Measurements from ENCODE around the gene A2M. TPM values are rescaled to one million over a fixed set of nuclear protein-coding genes. Genes with fewer than 3 reads are reported as not detected.

The A2M gene
- total and polyA plus RNA-seq, 10 of the 15 experiments (the other 5 are each of a cell fraction or from before 2014, with no cell fraction given) = 0.03 to 3.5 (median 0.20) TPM; not detected in 5

GRCh38 chr12:9144730-9145106 is 29.0 kb upstream of the A2M start:
- H3K27me3 ChIP-seq (replicated peaks in 1 of 2; ENCODE audit: control insufficient read depth in 2 of 2, insufficient read depth in 2 of 2, low read length in 1 of 2) = no peaks in the 10 kb centered on the region
- FAIRE-seq = no peak
- ATAC-seq = no peak
- H3K4me2 ChIP-seq (ENCODE audit: control insufficient read depth, insufficient read depth) = no peak overlapping the region
- no peaks in the 10 kb centered on the region for H3K79me2 ChIP-seq (ENCODE audit: control insufficient read depth, insufficient read depth, low read length)
- H3K36me3 ChIP-seq (ENCODE audit: control insufficient read depth in 2 of 2, insufficient read depth in 2 of 2, low read length in 1 of 2) = no peaks in the 10 kb centered on the region
- DNase-seq (ENCODE audit: low read depth, low spot score) = no peak
- H3K27ac ChIP-seq (ENCODE audit: control insufficient read depth, insufficient read depth) = no peak overlapping the region
- TF ChIP-seq WRNIP1 (IDR thresholded peaks at IDR 0.05; ENCODE audit: borderline replicate concordance, low read depth, low read length) (no peak), MYB (IDR thresholded peaks at IDR 0.05; ENCODE audit: borderline replicate concordance, low read depth, low read length) (no peak), HSF1 (IDR thresholded peaks at IDR 0.05; ENCODE audit: low read depth, low read length) (no peak), KDM1A (IDR thresholded peaks at IDR 0.05; ENCODE audit: borderline replicate concordance) (no peak), NFYA (IDR thresholded peaks at IDR 0.05; ENCODE audit: borderline replicate concordance, low read depth, low read length) (no peak), PAX8 (IDR thresholded peaks at IDR 0.05) (no peak), CHD2 (IDR thresholded peaks at IDR 0.05; ENCODE audit: borderline replicate concordance, low read depth, low read length) (no peak)
- TF ChIP-seq, protein P1, sequence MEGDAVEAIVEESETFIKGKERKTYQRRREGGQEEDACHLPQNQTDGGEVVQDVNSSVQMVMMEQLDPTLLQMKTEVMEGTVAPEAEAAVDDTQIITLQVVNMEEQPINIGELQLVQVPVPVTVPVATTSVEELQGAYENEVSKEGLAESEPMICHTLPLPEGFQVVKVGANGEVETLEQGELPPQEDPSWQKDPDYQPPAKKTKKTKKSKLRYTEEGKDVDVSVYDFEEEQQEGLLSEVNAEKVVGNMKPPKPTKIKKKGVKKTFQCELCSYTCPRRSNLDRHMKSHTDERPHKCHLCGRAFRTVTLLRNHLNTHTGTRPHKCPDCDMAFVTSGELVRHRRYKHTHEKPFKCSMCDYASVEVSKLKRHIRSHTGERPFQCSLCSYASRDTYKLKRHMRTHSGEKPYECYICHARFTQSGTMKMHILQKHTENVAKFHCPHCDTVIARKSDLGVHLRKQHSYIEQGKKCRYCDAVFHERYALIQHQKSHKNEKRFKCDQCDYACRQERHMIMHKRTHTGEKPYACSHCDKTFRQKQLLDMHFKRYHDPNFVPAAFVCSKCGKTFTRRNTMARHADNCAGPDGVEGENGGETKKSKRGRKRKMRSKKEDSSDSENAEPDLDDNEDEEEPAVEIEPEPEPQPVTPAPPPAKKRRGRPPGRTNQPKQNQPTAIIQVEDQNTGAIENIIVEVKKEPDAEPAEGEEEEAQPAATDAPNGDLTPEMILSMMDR (IDR thresholded peaks at IDR 0.05 in 2 of 3, conservative IDR thresholded peaks at IDR 0.05 in 1 of 3; ENCODE audit: control insufficient read depth in 2 of 3, extremely low read depth in 1 of 3, insufficient read depth in 1 of 3, low read depth in 3 of 3, low read length in 3 of 3) = no peak
- TF ChIP-seq, protein P2, sequence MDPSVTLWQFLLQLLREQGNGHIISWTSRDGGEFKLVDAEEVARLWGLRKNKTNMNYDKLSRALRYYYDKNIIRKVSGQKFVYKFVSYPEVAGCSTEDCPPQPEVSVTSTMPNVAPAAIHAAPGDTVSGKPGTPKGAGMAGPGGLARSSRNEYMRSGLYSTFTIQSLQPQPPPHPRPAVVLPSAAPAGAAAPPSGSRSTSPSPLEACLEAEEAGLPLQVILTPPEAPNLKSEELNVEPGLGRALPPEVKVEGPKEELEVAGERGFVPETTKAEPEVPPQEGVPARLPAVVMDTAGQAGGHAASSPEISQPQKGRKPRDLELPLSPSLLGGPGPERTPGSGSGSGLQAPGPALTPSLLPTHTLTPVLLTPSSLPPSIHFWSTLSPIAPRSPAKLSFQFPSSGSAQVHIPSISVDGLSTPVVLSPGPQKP (IDR thresholded peaks at IDR 0.05; ENCODE audit: low read depth, low read length) = no peak
- TF ChIP-seq, protein P3, sequence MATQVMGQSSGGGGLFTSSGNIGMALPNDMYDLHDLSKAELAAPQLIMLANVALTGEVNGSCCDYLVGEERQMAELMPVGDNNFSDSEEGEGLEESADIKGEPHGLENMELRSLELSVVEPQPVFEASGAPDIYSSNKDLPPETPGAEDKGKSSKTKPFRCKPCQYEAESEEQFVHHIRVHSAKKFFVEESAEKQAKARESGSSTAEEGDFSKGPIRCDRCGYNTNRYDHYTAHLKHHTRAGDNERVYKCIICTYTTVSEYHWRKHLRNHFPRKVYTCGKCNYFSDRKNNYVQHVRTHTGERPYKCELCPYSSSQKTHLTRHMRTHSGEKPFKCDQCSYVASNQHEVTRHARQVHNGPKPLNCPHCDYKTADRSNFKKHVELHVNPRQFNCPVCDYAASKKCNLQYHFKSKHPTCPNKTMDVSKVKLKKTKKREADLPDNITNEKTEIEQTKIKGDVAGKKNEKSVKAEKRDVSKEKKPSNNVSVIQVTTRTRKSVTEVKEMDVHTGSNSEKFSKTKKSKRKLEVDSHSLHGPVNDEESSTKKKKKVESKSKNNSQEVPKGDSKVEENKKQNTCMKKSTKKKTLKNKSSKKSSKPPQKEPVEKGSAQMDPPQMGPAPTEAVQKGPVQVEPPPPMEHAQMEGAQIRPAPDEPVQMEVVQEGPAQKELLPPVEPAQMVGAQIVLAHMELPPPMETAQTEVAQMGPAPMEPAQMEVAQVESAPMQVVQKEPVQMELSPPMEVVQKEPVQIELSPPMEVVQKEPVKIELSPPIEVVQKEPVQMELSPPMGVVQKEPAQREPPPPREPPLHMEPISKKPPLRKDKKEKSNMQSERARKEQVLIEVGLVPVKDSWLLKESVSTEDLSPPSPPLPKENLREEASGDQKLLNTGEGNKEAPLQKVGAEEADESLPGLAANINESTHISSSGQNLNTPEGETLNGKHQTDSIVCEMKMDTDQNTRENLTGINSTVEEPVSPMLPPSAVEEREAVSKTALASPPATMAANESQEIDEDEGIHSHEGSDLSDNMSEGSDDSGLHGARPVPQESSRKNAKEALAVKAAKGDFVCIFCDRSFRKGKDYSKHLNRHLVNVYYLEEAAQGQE (IDR thresholded peaks at IDR 0.05; ENCODE audit: low read depth, low read length) = no peak
- intact Hi-C loops (cut with micrococcal nuclease; ENCODE audit: unreplicated experiment) = no loop called here
- H3K4me3 ChIP-seq = no peak overlapping the region
- in situ Hi-C loops (cut with MboI) = no loop called here
- ChIA-PET RAD21 (ENCODE audit: unreplicated experiment) (no interaction called here), POLR2A (no interaction called here), SMC1A (ENCODE audit: uncharacterized antibody, unreplicated experiment) (interaction anchor here (0.7 kb wide), 1 partner anchor 9 kb away, joined by 3 read pairs; no protein-coding TSS in a partner anchor), CTCF (no interaction called here)
- no peaks in the 10 kb centered on the region for H4K20me1 ChIP-seq (ENCODE audit: control insufficient read depth, insufficient read depth)
- H2AFZ ChIP-seq (ENCODE audit: control insufficient read depth, low read depth, low read length) = no peak overlapping the region
- peaks cover 3% of the 10 kb centered on the region; the same call in 2 of the 3 replicates for H3K9me3 ChIP-seq (replicated peaks; ENCODE audit: control insufficient read depth, insufficient read depth, low read length)
- no TSS peak for BruUV-seq (replicated peaks)
- WGBS (ENCODE audit: insufficient coverage, insufficient replicate concordance, low lambda C conversion rate, missing lambda C conversion rate) = 21% methylated on average over 4 of the region's 4 CpGs
- H3K4me1 ChIP-seq (ENCODE audit: control insufficient read depth, insufficient read depth, low read length) = peaks cover 8% of the 10 kb centered on the region; the same call in 1 of the 2 replicates
- no peak overlapping the region for H3K9ac ChIP-seq (ENCODE audit: control insufficient read depth, insufficient read depth, low read length)
